CD4-positive, alpha-beta memory T cell (primary cell): Measurements from ENCODE around the gene PODXL. TPM values are rescaled to one million over a fixed set of nuclear protein-coding genes. Genes with fewer than 3 reads are reported as not detected.

Experiments
- CTCF ChIA-PET: fragments of 350-600 bp; sonication (Branson Sonifier 250); formaldehyde crosslinking; loops from one replicate; lab custom pipeline; 2021; ENCODE audit warnings: inconsistent platforms; ENCODE audit not compliant: partially characterized antibody; lab: Charles Lee
- POLR2A ChIA-PET: fragments of 350-600 bp; sonication (Branson Sonifier 250); formaldehyde crosslinking; loops from one replicate; lab custom pipeline; 2021; ENCODE audit not compliant: partially characterized antibody; lab: Charles Lee
- DNase-seq, 5 donors: peaks; one replicate each; pipeline versions ENCODE4 v3.0.0 to v3.0.0-alpha.2; 2020 to 2022; ENCODE audit warnings: mixed read lengths in 1 of 5
- H3K27ac ChIP-seq: one replicate; pipeline ENCODE4 v1.7.0; 2013; ENCODE audit warnings: low read depth, low read length
- H3K27me3 ChIP-seq: 2 replicates; pipeline ENCODE4 v1.7.0; 2013; ENCODE audit warnings: mild to moderate bottlenecking, low read length, moderate library complexity; ENCODE audit not compliant: insufficient read depth
- H3K36me3 ChIP-seq: 2 replicates; pipeline ENCODE4 v1.7.0; 2013; ENCODE audit warnings: mild to moderate bottlenecking, low read length, moderate library complexity; ENCODE audit not compliant: insufficient read depth
- H3K4me1 ChIP-seq: 2 replicates; pipeline ENCODE4 v1.7.0; 2013; ENCODE audit warnings: mild to moderate bottlenecking, low read length, moderate library complexity; ENCODE audit not compliant: insufficient read depth
- H3K4me3 ChIP-seq, 2 donors: one replicate each; pipeline ENCODE4 v1.7.0; 2013; ENCODE audit warnings: low read length in 2 of 2, mild to moderate bottlenecking in 1 of 2
- H3K9me3 ChIP-seq, 2 donors: one replicate each; pipeline ENCODE4 v1.7.0; 2013; ENCODE audit warnings: low read length in 2 of 2, control low read depth in 1 of 2; ENCODE audit not compliant: control insufficient read depth in 1 of 2
- H3K27ac Mint-ChIP-seq, 7 donors: one replicate each; pipeline ENCODE4 v1.8.0; 2020 to 2021; ENCODE audit warnings: mixed read lengths in 7 of 7, mild to moderate bottlenecking in 6 of 7, inconsistent platforms in 3 of 7, moderate library complexity in 3 of 7
- H3K27me3 Mint-ChIP-seq, 2 donors: one replicate each; pipeline ENCODE4 v1.8.0; 2020 to 2021; ENCODE audit warnings: mixed read lengths in 2 of 2
- H3K36me3 Mint-ChIP-seq, 2 donors: one replicate each; pipeline ENCODE4 v1.8.0; 2020 to 2021; ENCODE audit warnings: mixed read lengths in 2 of 2, inconsistent platforms in 1 of 2, mild to moderate bottlenecking in 1 of 2
- H3K4me1 Mint-ChIP-seq, 4 donors: one replicate each; pipeline ENCODE4 v1.8.0; 2020 to 2021; ENCODE audit warnings: mixed read lengths in 4 of 4, mild to moderate bottlenecking in 1 of 4
- H3K4me3 Mint-ChIP-seq, 8 donors: one replicate each; pipeline ENCODE4 v1.8.0; 2020 to 2021; ENCODE audit warnings: mixed read lengths in 8 of 8, mild to moderate bottlenecking in 7 of 8, moderate library complexity in 6 of 8, inconsistent platforms in 3 of 8
- H3K9me3 Mint-ChIP-seq, 8 donors: one replicate each; pipeline ENCODE4 v1.8.0; 2020 to 2021; ENCODE audit warnings: mixed read lengths in 8 of 8, mild to moderate bottlenecking in 5 of 8, inconsistent platforms in 3 of 8, moderate library complexity in 1 of 8
- intact Hi-C: fragments of 100-400 bp; cut with micrococcal nuclease; formaldehyde crosslinking; loops from one replicate; pipeline ENCODE4 v1.15.1; 2023
- polyA plus RNA-seq, 2 donors: library from polyadenylated mRNA; unstranded; fragments of 300-500 nt; fragmentation: Illumina TruSeq; gene quantifications; one replicate each; pipeline ENCODE4 v1.2.3, GENCODE V29; 2021
- total RNA-seq, 2 experiments: library from RNA; stranded (reverse); gene quantifications; one replicate each; pipeline ENCODE4 v1.2.3, GENCODE V29; 2021

PODXL gene
- total and polyA plus RNA-seq, 4 experiments from 2014 or later, result 0.47 to 1.3 (median 1.2) TPM

GRCh38 chr7:131546126-131546525 is 10.3 kb downstream of the PODXL start:
- Histone ChIP-seq H3K27ac (no peak overlapping the region), H3K9me3 (no peaks in the 10 kb centered on the region), H3K4me3 (no peak overlapping the region), H3K27me3 (no peaks in the 10 kb centered on the region), H3K36me3 (no peaks in the 10 kb centered on the region), H3K4me1 (no peaks in the 10 kb centered on the region)
- CTCF ChIA-PET, result interaction anchor here (1.3 to 2.2 kb wide), 3 partner anchors 12 to 109 kb away, joined by 5 to 9 read pairs (median 6); no protein-coding TSS in a partner anchor
- H3K4me3 Mint-ChIP-seq, result peak overlapping the region in 1 of 8 donors; percentile 52
- intact Hi-C loops, result loop anchor here (5.0 kb wide), 1 partner anchor 106 kb away; no protein-coding TSS in a partner anchor
- peaks cover 0 to 3% of the 10 kb centered on the region in 2 donors for H3K27me3 Mint-ChIP-seq
- POLR2A ChIA-PET, result no interaction called here
- peaks cover 0 to 8% (median 5%) of the 10 kb centered on the region in 4 donors for H3K4me1 Mint-ChIP-seq
- no peak overlapping the region for H3K27ac Mint-ChIP-seq
- H3K9me3 Mint-ChIP-seq, result no peaks in the 10 kb centered on the region
- DNase-seq, result no peak
- H3K36me3 Mint-ChIP-seq, result no peaks in the 10 kb centered on the region

- no peaks in the 10 kb centered on the region for H3K36me3 ChIP-seq
- Mint-ChIP-seq H3K27me3 (no peaks in the 10 kb centered on the region), H3K9me3 (no peaks in the 10 kb centered on the region), H3K4me3 (no peak overlapping the region), H3K4me1 (peaks cover 0 to 8% (median 5%) of the 10 kb centered on the region in 4 donors), H3K27ac (no peak overlapping the region), H3K36me3 (no peaks in the 10 kb centered on the region)
- ChIA-PET CTCF (interaction anchor here (0.8 to 2.2 kb wide), 4 partner anchors 10 to 111 kb away, joined by 4 to 9 read pairs (median 6); no protein-coding TSS in a partner anchor), POLR2A (no interaction called here)
- no peaks in the 10 kb centered on the region for H3K4me1 ChIP-seq
- no peak overlapping the region for H3K4me3 ChIP-seq
- no peaks in the 10 kb centered on the region for H3K27me3 ChIP-seq
- H3K9me3 ChIP-seq, result no peaks in the 10 kb centered on the region
- intact Hi-C loops, result loop anchor here (5.0 kb wide), 1 partner anchor 108 kb away; no protein-coding TSS in a partner anchor
- DNase-seq, result no peak
- no peak overlapping the region for H3K27ac ChIP-seq
Observed at GRCh38 chr7:131544449-131545301, 11.8 kb downstream of the PODXL start.

GRCh38 chr7:131544021-131544420 is 12.4 kb downstream of the PODXL start:
- Mint-ChIP-seq H3K27me3 (no peaks in the 10 kb centered on the region), H3K27ac (no peak overlapping the region), H3K4me1 (peaks cover 0 to 8% (median 5%) of the 10 kb centered on the region in 4 donors), H3K9me3 (no peaks in the 10 kb centered on the region), H3K36me3 (no peaks in the 10 kb centered on the region), H3K4me3 (no peak overlapping the region)
- intact Hi-C loops, result no loop called here
- ChIA-PET POLR2A (no interaction called here), CTCF (interaction anchor here (0.5 to 2.2 kb wide), 2 partner anchors 111 to 850 kb away, joined by 3 to 5 read pairs; no protein-coding TSS in a partner anchor)
- DNase-seq, result no peak
- Histone ChIP-seq H3K27ac (no peak overlapping the region), H3K9me3 (no peaks in the 10 kb centered on the region), H3K4me1 (no peaks in the 10 kb centered on the region), H3K27me3 (no peaks in the 10 kb centered on the region), H3K36me3 (no peaks in the 10 kb centered on the region), H3K4me3 (no peak overlapping the region)

GRCh38 chr7:131543298-131543697 is 13.1 kb downstream of the PODXL start:
- Histone ChIP-seq H3K27ac (no peak overlapping the region), H3K4me1 (no peaks in the 10 kb centered on the region), H3K36me3 (no peaks in the 10 kb centered on the region), H3K9me3 (no peaks in the 10 kb centered on the region), H3K27me3 (no peaks in the 10 kb centered on the region), H3K4me3 (no peak overlapping the region)
- CTCF ChIA-PET, result interaction anchor here (0.5 to 1.0 kb wide), 2 partner anchors 9 to 849 kb away, joined by 3 read pairs; no protein-coding TSS in a partner anchor
- intact Hi-C loops, result no loop called here
- no peak overlapping the region for H3K27ac Mint-ChIP-seq
- peaks cover 0 to 8% (median 5%) of the 10 kb centered on the region in 4 donors for H3K4me1 Mint-ChIP-seq
- no peak for DNase-seq
- H3K36me3 Mint-ChIP-seq, result no peaks in the 10 kb centered on the region
- POLR2A ChIA-PET, result no interaction called here
- H3K4me3 Mint-ChIP-seq, result no peak overlapping the region
- no peaks in the 10 kb centered on the region for H3K27me3 Mint-ChIP-seq
- H3K9me3 Mint-ChIP-seq, result no peaks in the 10 kb centered on the region

GRCh38 chr7:131540491-131541162 is 15.8 kb downstream of the PODXL start:
- DNase-seq, result no peak
- H3K4me1 Mint-ChIP-seq, result peaks cover 0 to 7% (median 3%) of the 10 kb centered on the region in 4 donors
- CTCF ChIA-PET, result no interaction called here
- no peaks in the 10 kb centered on the region for H3K27me3 Mint-ChIP-seq
- no peak overlapping the region for H3K4me3 Mint-ChIP-seq
- no peaks in the 10 kb centered on the region for H3K27me3 ChIP-seq
- no peak overlapping the region for H3K4me3 ChIP-seq
- no peaks in the 10 kb centered on the region for H3K9me3 Mint-ChIP-seq
- H3K4me1 ChIP-seq, result no peaks in the 10 kb centered on the region
- no peaks in the 10 kb centered on the region for H3K9me3 ChIP-seq
- H3K36me3 ChIP-seq, result no peaks in the 10 kb centered on the region
- H3K36me3 Mint-ChIP-seq, result no peaks in the 10 kb centered on the region
- H3K27ac ChIP-seq, result no peak overlapping the region
- POLR2A ChIA-PET, result no interaction called here
- intact Hi-C loops, result no loop called here
- no peak overlapping the region for H3K27ac Mint-ChIP-seq

- no peaks in the 10 kb centered on the region for H3K4me1 ChIP-seq
- H3K27ac ChIP-seq, result no peak overlapping the region
- Mint-ChIP-seq H3K9me3 (no peaks in the 10 kb centered on the region), H3K27ac (no peak overlapping the region), H3K27me3 (no peaks in the 10 kb centered on the region), H3K4me1 (no peaks in the 10 kb centered on the region), H3K36me3 (no peaks in the 10 kb centered on the region), H3K4me3 (no peak overlapping the region)
- DNase-seq, result no peak
- ChIA-PET CTCF (interaction anchor here (1.5 to 1.7 kb wide), 2 partner anchors 24 to 26 kb away, joined by 3 to 4 read pairs; no protein-coding TSS in a partner anchor), POLR2A (no interaction called here)
- intact Hi-C loops, result no loop called here
- H3K27me3 ChIP-seq, result no peaks in the 10 kb centered on the region
- no peaks in the 10 kb centered on the region for H3K9me3 ChIP-seq
- H3K4me3 ChIP-seq, result no peak overlapping the region
- no peaks in the 10 kb centered on the region for H3K36me3 ChIP-seq
Observed at GRCh38 chr7:131538813-131539179, 17.6 kb downstream of the PODXL start.
